ENCODE measurements around the gene ZRANB3.
"Not testable (repeated sequence)": the region's sequence is repeated elsewhere in the genome, so short reads cannot be mapped to it uniquely, and the experiment has no call there.

The ZRANB3 gene

DNA sequence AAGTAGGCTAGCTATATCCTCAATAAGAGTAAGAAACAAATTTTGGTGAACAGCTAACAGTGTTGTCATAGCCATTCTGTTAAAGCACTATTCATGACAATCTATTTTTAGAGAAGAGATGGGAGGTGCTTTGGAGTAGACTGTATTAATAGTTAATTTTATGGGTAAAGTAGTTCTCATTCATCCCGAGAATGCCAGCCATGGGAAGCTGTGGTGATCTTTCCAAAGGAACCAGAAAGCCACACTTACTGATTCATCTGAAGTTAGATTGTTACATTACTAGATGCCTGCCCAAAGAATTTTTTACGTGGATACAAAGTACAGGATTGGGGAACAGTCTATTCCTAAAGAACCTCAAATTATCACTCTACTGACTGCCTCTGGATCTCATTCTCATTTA is 74.6 kb downstream of the ZRANB3 start:
- no peak overlapping the region for H3K4me3 ChIP-seq (ENCODE audit: low read depth, low read length)
- TF ChIP-seq, protein P1, sequence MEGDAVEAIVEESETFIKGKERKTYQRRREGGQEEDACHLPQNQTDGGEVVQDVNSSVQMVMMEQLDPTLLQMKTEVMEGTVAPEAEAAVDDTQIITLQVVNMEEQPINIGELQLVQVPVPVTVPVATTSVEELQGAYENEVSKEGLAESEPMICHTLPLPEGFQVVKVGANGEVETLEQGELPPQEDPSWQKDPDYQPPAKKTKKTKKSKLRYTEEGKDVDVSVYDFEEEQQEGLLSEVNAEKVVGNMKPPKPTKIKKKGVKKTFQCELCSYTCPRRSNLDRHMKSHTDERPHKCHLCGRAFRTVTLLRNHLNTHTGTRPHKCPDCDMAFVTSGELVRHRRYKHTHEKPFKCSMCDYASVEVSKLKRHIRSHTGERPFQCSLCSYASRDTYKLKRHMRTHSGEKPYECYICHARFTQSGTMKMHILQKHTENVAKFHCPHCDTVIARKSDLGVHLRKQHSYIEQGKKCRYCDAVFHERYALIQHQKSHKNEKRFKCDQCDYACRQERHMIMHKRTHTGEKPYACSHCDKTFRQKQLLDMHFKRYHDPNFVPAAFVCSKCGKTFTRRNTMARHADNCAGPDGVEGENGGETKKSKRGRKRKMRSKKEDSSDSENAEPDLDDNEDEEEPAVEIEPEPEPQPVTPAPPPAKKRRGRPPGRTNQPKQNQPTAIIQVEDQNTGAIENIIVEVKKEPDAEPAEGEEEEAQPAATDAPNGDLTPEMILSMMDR (IDR thresholded peaks at IDR 0.05; ENCODE audit: low read depth, low read length): no peak

DNA sequence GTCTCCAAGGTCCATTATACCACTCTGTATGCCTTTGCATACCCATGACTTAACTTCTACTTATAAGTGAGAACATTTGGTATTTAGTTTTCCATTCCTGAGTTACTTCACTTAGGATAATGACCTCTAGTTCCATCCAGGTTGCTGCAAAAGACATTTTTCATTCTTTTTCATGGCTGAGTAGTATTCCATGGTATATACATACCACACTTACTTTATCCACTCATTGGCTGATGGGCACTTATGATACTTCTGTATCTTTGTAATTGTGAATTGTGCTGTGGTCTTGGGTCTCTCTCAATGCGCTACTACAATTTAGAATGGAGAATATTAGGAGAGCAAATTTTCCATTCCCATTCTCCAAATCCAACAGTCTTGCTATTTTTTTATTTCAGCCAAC is 76.4 kb downstream of the ZRANB3 start:
- TF ChIP-seq, protein P1 (IDR thresholded peaks at IDR 0.05; ENCODE audit: low read depth, low read length): no peak
- no peak overlapping the region for H3K4me3 ChIP-seq (ENCODE audit: low read depth, low read length)

DNA sequence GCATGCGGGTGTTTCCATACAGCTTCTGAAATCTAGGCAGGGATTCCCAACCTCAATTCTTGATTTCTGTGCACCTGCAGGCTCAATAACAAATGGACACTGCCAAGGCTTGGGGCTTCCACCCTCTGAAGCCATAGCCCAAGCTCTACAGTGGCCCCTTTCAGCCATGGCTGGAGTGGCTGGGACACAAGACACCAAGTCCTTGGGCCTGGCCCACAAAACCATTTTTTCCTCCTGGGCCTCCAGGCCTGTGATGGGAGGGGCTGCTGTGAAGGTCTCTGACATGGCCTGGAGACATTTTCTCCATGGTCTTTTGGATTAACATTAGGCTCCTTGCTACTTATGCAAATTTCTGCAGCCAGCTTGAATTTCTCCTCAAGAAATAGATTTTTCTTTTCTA is 78.0 kb downstream of the ZRANB3 start:
- H3K4me3 ChIP-seq (ENCODE audit: low read depth, low read length): not testable (repeated sequence)

DNA sequence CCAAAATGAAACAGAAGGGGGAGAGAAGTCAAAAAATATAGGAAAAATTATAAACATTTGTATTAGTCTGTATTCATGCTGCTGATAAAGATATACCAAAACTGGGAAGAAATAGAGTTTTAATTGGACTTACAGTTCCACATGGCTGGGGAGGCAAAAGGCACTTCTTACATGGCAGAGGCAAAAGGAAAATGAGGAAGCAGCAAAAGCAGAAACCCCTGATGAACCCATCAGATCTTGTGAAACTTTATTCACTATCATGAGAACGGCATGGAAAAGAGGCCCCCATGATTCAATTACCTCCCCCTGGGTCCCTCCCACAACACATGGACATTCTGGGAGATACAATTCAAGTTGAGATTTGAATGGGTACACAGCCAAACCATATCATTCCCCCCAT is 79.1 kb downstream of the ZRANB3 start:
- no peak overlapping the region for H3K4me3 ChIP-seq (ENCODE audit: low read depth, low read length)
- TF ChIP-seq, protein P1 (IDR thresholded peaks at IDR 0.05; ENCODE audit: low read depth, low read length): no peak

DNA sequence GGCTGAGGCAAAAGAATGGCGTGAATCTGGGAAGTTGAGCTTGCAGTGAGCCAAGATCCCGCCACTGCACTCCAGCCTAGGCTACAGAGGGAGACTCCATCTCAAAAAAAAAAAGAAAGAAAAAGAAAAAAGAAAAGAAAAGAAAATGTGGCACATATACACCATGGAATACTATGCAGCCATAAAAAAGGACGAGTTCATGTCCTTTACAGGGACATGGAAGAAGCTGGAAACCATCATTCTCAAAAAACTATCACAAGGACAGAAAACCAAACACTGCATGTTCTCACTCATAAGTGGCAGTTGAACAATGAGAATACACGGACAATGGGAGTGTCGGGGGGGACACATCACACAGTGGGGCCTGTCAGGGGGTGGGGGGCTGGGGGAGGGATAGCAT is 88.0 kb downstream of the ZRANB3 start:
- not testable (repeated sequence) for H3K4me3 ChIP-seq (ENCODE audit: low read depth, low read length)

DNA sequence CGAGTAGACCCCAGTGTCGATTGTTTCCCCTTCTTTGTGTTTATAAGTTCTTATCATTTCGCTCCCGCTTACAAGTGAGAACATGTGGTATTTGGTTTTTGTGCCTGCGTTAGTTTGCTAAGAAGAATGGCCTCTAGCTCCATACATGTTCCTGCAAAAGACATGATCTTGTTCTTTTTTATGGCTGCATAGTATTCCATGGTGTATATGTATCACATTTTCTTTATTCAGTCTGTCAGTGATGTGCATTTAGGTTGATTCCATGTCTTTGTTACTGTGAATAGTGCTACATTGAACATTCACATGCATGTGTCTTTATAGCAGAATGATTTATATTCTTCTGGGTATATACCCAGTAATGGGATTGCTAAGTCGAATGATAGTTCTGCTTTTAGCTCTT is 95.9 kb downstream of the ZRANB3 start:
- not testable (repeated sequence) for H3K4me3 ChIP-seq (ENCODE audit: low read depth, low read length)

DNA sequence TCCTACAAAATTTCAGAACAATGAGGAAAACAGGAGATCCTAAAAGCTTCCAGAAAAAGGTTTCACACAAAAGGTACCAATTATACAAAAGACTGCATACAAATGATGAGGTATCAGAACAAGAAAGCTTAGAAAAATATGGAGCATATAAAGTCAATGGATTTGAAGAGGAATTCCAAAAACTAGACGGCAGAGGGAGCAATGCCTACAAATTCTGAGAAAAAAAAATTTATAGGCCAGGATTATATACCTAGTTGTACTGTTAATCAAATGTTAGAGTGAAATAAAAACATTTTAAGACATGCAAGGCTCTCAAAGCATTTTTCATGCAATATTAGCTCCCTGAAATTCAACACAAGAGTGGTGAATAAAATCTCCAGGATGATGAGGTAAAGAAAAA is 106.2 kb downstream of the ZRANB3 start:
- H3K4me3 ChIP-seq (ENCODE audit: low read depth, low read length): no peak overlapping the region
- TF ChIP-seq, protein P1 (IDR thresholded peaks at IDR 0.05; ENCODE audit: low read depth, low read length): no peak

DNA sequence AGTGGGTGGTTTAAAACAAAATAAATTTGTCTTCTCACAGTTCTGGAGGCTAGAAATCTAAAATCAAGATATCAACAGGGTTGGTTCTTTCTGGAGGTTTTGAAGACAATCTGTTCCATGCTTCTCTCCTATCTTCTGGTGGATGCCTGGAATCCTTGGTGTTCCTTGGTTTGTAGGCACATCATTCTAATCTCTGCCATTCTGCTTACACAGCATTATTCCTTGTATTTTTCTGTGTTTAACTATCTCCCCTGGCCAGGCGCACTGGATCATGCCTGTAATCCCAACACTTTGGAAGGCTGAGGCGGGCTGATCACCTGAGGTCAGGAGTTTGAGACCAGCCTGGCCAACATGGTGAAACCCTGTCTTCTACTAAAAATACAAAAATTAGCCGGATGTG is 108.1 kb downstream of the ZRANB3 start:
- TF ChIP-seq, protein P1 (IDR thresholded peaks at IDR 0.05; ENCODE audit: low read depth, low read length): no peak
- no peak overlapping the region for H3K4me3 ChIP-seq (ENCODE audit: low read depth, low read length)

DNA sequence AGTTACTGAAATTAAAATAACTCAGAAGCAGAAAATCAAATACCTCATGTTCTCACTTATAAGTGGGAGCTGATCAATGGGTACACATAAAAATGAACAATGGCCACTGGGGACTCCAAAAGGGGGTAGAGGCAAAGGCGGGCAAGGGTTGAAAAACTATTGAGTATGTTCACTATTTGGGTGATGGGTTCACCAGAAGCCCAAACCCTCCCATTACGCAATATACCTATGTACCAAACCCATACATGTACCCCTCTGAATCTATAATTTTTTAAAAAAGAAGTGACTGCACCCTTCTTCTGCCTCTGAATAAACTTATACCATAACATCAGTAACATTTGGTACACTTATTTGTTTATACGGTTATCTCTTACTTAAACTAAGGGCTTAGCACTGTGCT is 119.4 kb downstream of the ZRANB3 start:
- no peak overlapping the region for H3K4me3 ChIP-seq (ENCODE audit: low read depth, low read length)
- TF ChIP-seq, protein P1 (IDR thresholded peaks at IDR 0.05; ENCODE audit: low read depth, low read length): no peak

All from WI38 (cell line).